GM21619 (cell line): ENCODE data around the gene ZNRF4.
"Not testable (repeated sequence)": the region's sequence is repeated elsewhere in the genome, so short reads cannot be mapped to it uniquely, and the experiment has no call there.

Experiments
- ATAC-seq: cut with Tn5 transposase; IDR thresholded peaks from one replicate; pipeline ENCODE4 v1.9.1; 2021; ENCODE audit not compliant: unreplicated experiment

ZNRF4 gene

GRCh38 chr19:5472286-5472685 lies 17.1 kb downstream of the ZNRF4 start:
- ATAC-seq, result no peak

- no peak for ATAC-seq
These were observed 18.4 kb downstream of the ZNRF4 start for GRCh38 chr19:5473646-5474045.

- ATAC-seq, result no peak
These were observed 22.4 kb downstream of the ZNRF4 start for GRCh38 chr19:5477451-5478215.

- no peak for ATAC-seq
These were observed 23.2 kb downstream of the ZNRF4 start for GRCh38 chr19:5478241-5478924.

- ATAC-seq, result no peak
These were observed 23.8 kb downstream of the ZNRF4 start for GRCh38 chr19:5478925-5479588.

- no peak for ATAC-seq
These were observed 24.7 kb downstream of the ZNRF4 start for GRCh38 chr19:5479958-5480357.

- ATAC-seq, result no peak
These were observed 25.2 kb downstream of the ZNRF4 start for GRCh38 chr19:5480427-5480836.

- ATAC-seq, result no peak
These were observed 26.7 kb downstream of the ZNRF4 start for GRCh38 chr19:5481957-5482356.

- no peak for ATAC-seq
These were observed 29.4 kb downstream of the ZNRF4 start for GRCh38 chr19:5484398-5485285.

- ATAC-seq, result no peak
These were observed 30.0 kb downstream of the ZNRF4 start for GRCh38 chr19:5485286-5485636.

- not testable (repeated sequence) for ATAC-seq
These were observed 30.4 kb downstream of the ZNRF4 start for GRCh38 chr19:5485658-5486057.

- no peak for ATAC-seq
These were observed 32.0 kb downstream of the ZNRF4 start for GRCh38 chr19:5487222-5487621.

- no peak for ATAC-seq
These were observed 34.3 kb downstream of the ZNRF4 start for GRCh38 chr19:5489551-5489950.

GRCh38 chr19:5491565-5491964 lies 36.3 kb downstream of the ZNRF4 start:
- no peak for ATAC-seq

- no peak for ATAC-seq
These were observed 37.0 kb downstream of the ZNRF4 start for GRCh38 chr19:5492281-5492634.

GRCh38 chr19:5492635-5493409 lies 37.6 kb downstream of the ZNRF4 start:
- ATAC-seq, result no peak

- no peak for ATAC-seq
These were observed 39.6 kb downstream of the ZNRF4 start for GRCh38 chr19:5494773-5495172.

- no peak for ATAC-seq
These were observed 40.6 kb downstream of the ZNRF4 start for GRCh38 chr19:5495792-5496191.

- no peak for ATAC-seq
These were observed 42.1 kb downstream of the ZNRF4 start for GRCh38 chr19:5497297-5497696.

- no peak for ATAC-seq
These were observed 43.8 kb downstream of the ZNRF4 start for GRCh38 chr19:5498830-5499550.
